G401 (cell line): ENCODE measurements around the gene KCNJ16. TPM values are rescaled to one million over a fixed set of nuclear protein-coding genes. Genes with fewer than 3 reads are reported as not detected.

Source experiments
- DNase-seq: peaks from one replicate; pipeline ENCODE4 v3.0.0-alpha.2; 2015; ENCODE audit warnings: low spot score
- in situ Hi-C: cut with HindIII; loops from 2 replicates; pipeline ENCODE4 v1.10.0; 2016; ENCODE audit warnings: low sequenced_read_pairs, mixed read lengths
- total RNA-seq: library from RNA; depleted of rRNA; stranded (reverse); fragments of >200 nt; shearing (Covaris generic); gene quantifications from 2 replicates; pipeline ENCODE4 v1.2.3, GENCODE V29; 2014

Gene KCNJ16
- total RNA-seq, 1 experiment from 2014 or later: 16.6 TPM

- DNase-seq: no peak
- in situ Hi-C loops: no loop called here
These were observed 44.5 kb downstream of the KCNJ16 start for GRCh38 chr17:70119545-70119944.

DNA sequence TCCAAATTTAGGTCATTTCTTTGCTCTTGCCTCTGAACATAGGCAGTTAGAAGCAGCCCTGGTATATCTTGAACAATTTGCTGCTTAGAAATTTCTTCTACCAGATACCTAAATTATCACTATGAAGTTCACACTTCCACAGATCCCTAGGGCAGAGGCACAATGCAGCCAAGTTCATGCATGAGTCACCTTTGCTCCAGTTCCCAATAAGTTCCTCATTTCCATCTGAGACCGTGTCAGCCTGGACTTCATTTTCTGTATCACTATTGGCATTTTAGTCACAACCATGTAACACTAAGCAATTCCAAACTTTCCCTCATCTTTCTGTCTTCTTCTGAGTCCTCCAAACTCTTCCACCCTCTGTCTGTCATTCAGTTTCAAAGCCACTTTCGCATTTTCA lies 45.0 kb downstream of the KCNJ16 start:
- in situ Hi-C loops: no loop called here

DNA sequence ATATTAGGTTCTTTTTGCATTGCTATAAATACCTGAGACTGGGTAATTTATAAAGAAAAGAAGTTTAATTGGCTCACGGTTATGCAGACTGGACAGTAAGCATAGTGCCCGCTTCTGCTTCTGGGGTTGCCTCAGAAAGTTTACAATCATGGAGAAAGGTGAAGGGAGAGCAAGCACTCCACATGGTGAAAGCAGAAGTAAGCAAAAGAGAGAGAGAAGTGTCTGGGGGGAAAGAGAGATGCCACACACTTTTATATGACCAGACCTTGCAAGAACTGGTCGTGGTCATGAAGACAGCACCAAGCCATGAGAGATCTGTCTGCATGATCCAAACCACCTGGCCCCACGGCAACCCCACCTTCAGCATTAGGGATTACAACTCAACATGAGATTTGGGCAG lies 45.4 kb downstream of the KCNJ16 start:
- DNase-seq: no peak

More for the DNA sequence above, 45.0 kb downstream of the KCNJ16 start:
- no peak for DNase-seq

DNA sequence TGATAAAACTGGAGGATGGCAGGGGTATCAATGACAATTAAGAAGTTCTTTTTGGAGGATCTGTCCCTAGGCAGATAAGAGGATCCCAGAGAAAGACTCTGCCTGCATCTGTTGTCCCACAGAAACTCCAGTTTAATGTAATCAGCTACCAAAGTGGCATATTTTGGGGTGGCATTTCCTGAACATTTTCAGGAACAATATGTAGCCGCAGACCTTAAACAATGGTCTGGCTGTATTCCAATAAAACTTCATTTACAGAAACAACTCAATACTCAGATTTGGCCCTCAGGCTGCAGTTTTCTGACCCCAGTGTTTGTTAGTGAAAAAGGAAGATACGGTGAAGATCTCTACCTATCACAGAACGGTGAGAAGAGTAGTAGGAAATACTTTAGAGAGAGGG lies 46.1 kb downstream of the KCNJ16 start:
- in situ Hi-C loops: no loop called here
- DNase-seq: no peak

More for the DNA sequence above, 45.4 kb downstream of the KCNJ16 start:
- in situ Hi-C loops: no loop called here

- in situ Hi-C loops: no loop called here
- DNase-seq: no peak
These were observed 48.2 kb downstream of the KCNJ16 start for GRCh38 chr17:70123193-70123592.

GRCh38 chr17:70124723-70125122 lies 49.7 kb downstream of the KCNJ16 start:
- no peak for DNase-seq
- in situ Hi-C loops: no loop called here

DNA sequence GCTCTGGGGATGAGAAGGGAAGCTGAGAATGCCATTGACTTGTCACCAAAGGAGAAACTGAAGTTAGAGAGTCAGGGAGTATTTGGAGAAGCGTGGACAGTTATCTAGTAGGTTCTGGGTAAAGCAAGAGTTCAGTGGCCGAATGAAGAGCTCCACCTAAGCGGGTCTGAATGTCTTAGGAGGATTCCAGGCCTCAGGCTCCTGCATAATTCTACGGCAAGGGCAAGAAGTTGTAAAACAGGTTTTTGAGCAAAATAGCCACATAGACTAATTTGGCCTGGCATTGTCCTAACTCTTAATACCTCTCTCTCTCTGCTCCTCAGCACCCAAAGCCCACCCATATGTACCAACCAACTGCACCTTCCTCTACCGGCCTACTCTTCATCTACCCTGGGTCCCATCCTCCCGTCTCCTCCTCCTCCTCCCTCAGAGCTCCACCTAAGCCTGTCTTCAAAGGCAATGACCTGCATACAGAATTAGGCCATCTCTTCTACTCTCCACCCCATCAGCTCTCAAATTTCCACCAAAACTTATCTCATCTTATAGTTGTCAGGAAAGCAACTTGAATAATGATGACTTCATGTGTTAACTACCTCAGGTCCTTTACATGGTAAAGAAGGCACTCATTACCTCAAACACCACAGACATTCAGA lies 52.3 kb downstream of the KCNJ16 start:
- in situ Hi-C loops: no loop called here

DNA sequence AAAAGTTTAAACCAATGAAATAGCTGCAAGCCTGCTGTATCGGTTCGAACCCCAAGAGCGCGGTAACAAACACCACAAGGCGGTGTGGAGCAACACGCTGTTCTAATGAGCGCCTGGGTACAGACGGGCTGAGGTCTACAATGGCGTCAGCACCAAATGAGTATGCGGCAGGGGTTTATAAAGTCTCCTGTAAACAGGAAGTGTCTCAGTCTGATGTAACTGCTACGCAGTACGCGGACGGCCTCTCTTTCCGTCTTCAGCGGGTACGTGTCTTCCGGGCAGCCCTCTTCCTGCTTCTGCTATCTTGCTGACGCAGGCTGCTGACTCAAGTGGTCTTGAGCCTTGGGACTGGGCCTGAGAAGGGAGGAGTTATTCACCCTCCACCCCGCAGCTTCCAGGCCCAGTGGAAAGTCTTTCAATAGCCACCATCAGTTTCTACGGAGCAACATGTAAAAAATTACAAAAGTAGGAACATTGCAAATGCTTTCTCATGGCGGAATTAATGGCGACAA lies 53.8 kb downstream of the KCNJ16 start:
- in situ Hi-C loops: no loop called here

More for the DNA sequence above, 52.3 kb downstream of the KCNJ16 start:
- DNase-seq: no peak

DNA sequence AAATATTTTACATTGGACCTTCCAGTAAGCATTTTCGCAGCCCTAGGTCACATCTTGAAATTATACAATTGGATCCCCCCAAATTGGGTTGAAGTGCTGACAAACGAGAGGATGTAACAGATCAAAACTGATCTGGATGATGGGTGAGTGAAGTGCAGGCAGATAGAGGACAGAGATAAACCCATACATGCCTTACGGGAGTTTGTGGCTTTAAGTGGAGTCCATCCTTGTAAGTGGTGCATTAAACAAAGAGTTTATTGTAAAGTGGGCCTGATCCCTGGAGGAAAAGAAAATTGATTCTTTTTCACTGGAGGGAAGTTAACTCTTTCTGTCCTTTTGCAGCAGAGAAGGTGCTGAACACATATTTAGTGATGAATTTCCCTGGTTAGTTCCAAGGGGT lies 55.3 kb downstream of the KCNJ16 start:
- no peak for DNase-seq
- in situ Hi-C loops: no loop called here

More for the DNA sequence above, 53.8 kb downstream of the KCNJ16 start:
- DNase-seq: no peak

GRCh38 chr17:70132505-70132904 lies 57.5 kb downstream of the KCNJ16 start:
- in situ Hi-C loops: no loop called here

DNA sequence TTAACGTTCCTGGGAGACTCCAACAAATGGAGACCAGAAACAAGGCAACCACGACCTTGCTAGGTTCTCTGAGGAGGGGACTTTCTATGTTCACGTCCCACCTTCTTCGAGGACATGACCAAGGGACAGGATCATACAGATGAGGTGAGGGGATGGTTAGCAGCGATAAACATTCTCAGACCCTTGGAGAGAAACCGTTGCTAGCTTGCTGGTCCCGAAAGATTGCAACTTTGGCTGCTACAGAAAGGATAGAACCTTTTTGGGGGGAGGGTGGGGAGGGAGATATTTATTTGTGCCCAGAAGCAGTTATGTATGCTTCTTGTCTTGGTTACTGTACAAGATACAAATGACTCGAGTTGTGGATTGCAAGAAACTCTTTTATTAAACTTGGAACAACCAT lies 59.0 kb downstream of the KCNJ16 start:
- DNase-seq: no peak
- in situ Hi-C loops: no loop called here

More at GRCh38 chr17:70132505-70132904, 57.5 kb downstream of the KCNJ16 start:
- DNase-seq: no peak

DNA sequence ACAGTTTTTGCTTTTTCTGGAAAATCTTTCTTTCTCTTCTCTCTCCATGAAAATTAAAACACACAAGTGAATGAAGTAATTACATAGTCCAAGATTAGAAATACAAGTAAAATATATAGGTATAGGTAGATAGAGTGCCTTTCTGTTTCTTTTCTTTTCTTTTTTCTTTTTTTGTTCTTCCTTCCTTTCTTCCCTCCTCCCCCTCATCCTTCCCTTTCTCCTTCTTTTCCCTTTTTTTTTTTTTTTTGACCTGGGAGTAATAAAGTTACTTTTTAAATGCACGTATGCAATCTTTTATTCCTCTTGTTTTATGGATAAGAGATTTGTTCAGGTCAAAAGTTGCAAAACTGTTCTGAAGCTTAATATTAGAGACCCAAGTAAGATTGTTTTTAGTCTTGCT lies 59.8 kb downstream of the KCNJ16 start:
- DNase-seq: no peak
- in situ Hi-C loops: no loop called here

- in situ Hi-C loops: no loop called here
- DNase-seq: no peak
These were observed 61.1 kb downstream of the KCNJ16 start for GRCh38 chr17:70136131-70136530.

- peak; percentile 40 for DNase-seq
- in situ Hi-C loops: no loop called here
These were observed 62.6 kb downstream of the KCNJ16 start for GRCh38 chr17:70137451-70138230.

- in situ Hi-C loops: no loop called here
- peak; percentile 17 for DNase-seq
These were observed 63.4 kb downstream of the KCNJ16 start for GRCh38 chr17:70138291-70138865.

DNA sequence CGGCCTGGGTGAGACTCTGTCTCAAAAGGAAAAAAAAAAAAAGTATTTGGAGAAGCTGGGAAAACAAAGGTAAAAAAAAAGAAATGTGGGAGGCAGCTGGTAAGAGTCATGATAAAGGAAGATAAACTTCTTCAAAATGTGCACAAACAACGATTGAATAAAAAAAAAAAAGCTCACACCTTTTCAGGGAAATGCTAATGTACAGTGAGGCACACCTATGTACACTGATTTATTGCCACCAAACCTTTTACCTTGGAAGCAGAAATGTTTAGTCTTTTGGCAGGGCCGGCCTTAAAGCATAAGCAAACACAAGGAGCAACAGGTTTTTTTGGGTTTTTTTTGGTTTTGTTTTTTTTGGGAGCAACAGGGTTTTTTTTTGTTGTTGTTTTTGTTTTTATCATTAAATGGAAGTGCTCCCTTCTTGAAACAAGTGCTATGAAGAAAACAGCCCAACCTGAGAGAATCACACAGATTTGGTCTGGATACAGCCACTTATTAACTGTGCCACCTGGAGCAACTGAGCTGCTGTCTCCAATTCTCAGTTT lies 64.5 kb downstream of the KCNJ16 start:
- no peak for DNase-seq
- in situ Hi-C loops: no loop called here

DNA sequence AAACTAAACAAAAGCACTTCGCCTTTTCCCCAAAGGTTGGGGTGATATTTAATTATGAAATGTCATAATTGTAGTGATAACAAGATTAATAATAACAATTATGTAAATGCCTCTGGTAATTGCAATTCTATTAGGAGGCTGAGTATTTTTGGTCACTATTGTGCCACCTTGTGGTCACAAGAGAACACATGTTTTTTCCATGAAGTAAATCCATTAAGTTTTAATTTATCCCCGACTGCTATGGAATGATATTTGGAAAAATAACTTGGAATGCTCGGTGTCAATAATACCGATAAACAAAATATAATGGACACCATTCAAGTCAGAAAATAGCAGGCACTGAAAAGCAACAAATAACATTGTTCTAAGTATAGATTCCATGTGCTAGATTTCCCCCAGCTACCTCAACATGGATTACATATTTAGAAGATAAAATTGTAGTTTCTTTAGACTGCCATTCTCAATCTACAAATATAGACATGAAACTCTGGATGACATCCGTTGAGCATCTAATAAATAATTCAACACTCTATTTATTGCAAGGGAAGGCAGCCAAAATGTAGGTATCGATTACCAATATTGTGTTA lies 69.3 kb downstream of the KCNJ16 start:
- in situ Hi-C loops: no loop called here
- peak; percentile 50 for DNase-seq

DNA sequence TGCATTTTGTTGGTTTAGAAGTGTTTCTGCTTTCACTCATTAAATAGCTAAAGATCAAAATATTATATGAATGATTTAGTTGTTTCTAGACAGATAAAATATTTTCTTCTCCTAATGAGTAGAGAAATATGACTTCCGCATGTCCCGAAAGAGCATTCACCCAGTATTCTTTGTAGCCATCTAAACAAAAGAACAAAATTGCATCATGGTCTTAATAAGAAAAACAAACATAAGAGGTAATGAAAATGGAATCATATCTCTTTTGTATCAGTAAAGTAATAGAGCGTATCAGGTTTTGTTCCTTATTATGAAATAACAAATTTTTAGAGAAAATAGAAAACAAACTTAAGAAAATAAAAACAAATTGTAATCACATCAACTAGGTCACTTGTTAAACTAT lies 78.2 kb downstream of the KCNJ16 start:
- no peak for DNase-seq
- in situ Hi-C loops: loop anchor here (25.0 kb wide), 1 partner anchor 416 kb away; no protein-coding TSS in a partner anchor

DNA sequence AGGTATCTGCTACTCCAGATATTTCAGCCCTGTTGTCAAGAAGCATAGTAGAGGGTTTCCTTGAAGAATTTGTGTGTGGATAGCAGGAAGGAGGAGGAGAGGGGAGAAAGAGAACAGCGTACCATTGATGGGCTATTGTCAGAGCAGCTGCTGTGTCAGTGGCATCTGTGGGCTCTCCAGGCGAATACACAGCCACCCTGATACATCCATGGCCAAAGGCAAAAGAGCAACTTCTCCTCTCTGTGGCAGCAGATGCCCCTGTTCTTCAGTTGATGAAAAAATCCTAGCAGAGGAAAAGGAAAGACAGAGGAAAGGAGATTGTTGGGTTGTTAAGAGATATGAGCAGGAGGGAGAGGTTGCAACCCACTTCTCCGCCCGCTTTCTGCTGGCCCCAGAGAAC lies 82.1 kb downstream of the KCNJ16 start:
- in situ Hi-C loops: loop anchor here (25.0 kb wide), 1 partner anchor 420 kb away; no protein-coding TSS in a partner anchor
- DNase-seq: no peak
